Renal cortical epithelial cell (primary cell): ENCODE results near the gene TMEM132D. TPM values are rescaled to one million over a fixed set of nuclear protein-coding genes. Genes with fewer than 3 reads are reported as not detected.

ENCODE experiments used
- DNase-seq: peaks from one replicate; pipeline ENCODE4 v3.0.0-alpha.2; 2011; ENCODE audit warnings: low read depth
- total RNA-seq: library from RNA; depleted of rRNA; stranded (reverse); fragments of >200 nt; gene quantifications from 2 replicates; pipeline ENCODE4 v1.2.3, GENCODE V29; 2014

TMEM132D gene
- total RNA-seq, 1 donor from 2014 or later = 0.05 TPM

DNA sequence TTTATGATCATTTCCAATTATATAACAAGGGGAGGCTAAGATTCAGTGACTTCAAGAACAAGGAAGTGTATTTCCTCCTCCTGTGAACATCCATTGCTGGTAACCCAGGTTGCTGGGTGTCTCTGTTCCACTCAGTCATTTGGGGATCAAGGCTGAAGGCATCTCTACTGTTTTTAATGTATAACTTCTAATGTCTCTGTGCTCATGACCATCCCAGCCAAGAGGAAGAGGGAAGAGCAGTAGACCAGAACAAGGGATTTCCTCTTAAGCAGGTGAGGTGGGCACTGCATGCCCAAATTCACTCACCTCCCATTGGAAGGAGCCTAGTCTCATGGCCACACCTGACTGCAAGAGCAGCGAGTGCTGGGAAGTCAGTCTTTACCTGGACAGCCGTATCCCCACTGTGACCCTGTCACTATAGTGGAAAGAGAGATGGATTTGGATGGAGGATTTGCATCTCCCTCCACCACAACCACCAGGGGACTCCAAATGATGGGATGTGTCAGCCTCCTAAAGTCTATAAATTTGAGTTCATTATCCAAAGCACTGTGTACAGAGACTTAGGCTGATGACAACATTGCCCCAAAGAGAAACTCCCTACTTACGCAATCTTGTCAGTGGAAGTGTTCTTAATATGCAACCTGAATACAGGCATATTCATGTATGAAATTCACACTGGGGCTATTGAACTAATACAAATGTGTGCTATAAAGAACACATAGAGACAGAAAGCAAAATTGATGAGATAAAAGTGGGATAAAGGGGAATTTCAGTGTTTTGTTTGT lies 368.7 kb downstream of the TMEM132D start:
- DNase-seq = no peak

DNA sequence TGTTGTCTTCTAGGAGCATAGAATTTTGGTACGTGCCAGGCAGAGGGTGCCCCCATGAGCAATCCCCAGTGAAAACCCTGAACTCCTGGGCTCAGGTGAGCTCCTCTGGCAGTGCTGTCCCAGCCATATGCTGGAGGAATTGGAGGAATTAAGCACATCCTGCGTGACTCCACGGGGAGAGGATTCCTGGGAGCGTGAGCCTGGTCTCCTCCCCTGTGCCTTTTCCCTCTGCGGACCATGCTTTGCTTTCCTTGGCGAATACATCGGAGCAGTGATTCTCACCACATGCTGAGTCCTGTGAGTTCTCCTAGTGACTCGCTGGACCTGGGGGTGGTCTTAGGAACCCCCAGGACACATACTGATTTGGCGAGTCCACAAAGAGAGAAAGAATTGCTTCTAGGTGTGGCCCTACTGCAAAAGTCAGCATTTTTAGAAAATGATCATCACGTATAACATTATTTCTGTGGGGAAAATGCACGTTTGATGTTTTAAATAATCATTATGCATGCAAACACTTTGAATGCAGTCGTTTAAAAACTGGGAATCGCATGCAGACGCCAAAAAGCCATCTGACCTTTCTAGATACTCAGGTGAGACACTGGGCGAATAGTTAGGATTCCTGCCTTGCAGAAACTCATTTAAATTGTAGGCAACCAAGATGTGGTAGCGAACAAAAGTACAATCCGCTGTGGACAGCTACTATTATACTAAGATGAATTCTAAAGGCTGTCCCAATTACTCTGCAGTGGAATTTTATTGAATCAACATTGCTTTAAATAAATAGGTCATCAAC lies 370.9 kb downstream of the TMEM132D start:
- DNase-seq = no peak

DNA sequence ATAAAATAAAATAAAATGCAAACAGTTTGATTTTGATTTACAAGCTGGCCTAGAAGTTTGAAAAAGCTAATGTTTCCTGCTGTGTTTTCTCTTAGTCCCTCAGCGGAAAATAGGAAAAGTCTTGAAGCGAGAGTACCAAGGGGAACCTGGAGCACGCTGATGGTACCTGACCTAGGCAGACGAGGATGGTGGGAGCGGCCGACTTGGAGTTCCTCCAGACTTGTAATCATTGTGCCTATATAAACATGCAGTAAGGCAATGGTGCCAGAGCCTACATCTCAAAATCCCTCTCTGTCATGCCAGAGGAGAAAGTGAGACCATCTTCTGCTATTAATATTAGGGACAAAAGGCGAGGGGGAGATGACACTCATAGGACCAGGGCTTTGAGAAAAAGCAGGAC lies 371.7 kb downstream of the TMEM132D start:
- no peak for DNase-seq

DNA sequence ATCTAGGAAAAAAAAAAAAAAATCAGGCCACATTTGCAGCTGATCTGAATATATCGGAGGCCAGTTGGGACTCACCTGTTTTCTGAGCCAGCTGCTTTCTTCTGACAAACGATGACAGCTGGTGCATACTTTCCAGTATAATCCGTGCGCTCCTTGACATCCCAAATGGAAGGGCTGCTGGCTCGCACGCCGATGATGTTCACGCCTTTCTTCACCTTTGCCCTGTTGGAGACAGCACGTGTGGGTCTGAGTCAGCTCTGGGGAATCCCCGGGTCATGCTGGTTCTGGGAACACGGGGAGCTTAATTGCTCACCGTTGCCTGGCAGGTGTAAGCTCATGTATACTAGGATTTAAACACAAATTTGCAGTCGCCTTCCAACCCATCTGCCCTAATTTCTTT lies 372.8 kb downstream of the TMEM132D start:
- DNase-seq = no peak

DNA sequence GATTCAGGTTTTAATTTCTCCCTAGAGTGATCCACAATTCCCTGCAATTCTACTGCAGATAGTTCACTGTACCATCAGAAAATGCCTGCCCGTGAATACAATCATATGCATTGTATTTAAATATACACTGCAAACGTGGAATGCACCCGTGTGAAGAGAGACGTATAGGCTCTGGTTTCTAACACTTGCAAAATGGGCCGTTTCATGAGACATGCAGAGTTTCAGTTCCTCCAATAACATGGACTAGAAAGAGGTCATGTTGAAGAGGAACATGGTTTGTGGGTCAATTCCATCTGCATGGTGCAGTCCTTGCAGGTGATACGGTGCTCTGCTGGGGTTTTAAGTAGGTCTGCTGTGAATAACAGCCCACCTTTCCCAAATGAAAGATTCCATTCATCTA lies 373.3 kb downstream of the TMEM132D start:
- no peak for DNase-seq

DNA sequence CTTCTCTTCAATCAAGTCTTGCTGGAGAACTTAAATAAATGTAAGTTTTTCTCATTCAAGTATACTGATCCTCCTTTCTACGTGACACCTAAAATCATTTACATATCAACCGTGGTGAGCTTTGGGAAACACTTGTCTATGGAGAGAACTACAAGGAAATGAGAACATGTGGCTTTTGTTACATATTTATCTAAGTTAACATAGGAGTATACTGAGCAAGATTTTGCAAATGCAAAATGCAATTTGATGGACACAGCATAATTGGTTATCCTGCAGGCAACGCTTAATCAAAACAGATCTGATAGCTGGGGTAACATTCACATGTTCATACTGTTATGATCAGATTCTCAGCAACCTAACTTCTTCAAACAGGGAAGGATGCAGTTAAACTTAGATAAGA lies 376.3 kb downstream of the TMEM132D start:
- DNase-seq = no peak

DNA sequence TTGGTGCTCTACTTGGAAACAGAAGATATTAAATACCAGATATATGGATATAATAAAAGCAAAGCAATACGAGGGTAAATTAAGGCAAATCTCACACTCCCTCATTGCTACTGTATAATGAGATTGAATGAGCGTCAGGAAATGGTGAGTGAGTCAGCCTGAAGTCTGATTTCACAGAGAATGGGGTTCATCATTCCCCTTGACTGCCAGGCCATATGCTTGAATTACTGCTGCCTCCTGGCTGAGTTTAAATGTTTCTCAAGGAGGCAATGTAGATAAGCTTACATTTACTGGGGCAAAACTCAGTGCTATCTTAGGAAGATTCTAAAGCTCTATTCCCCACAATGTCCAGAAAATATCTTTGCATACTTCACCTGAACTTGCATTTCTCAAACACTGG lies 380.2 kb downstream of the TMEM132D start:
- no peak for DNase-seq

DNA sequence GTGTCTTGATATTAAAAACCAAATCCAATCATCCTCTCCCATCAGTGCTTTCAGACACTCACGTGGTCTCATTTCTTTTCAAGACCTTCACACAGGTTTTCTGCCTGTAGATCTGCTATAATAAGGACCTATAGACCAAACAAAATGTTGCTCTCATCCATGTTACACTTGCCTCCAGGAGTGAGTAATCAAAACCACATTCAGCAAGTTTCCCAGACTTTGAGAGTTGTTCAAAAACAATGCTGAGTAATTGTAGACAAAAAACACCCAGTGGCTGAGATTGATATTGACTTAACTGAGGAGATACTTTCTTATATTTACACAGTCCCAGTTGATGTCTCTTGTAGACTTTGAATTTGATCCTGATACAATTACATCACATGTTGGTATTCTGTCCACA lies 383.1 kb downstream of the TMEM132D start:
- no peak for DNase-seq

DNA sequence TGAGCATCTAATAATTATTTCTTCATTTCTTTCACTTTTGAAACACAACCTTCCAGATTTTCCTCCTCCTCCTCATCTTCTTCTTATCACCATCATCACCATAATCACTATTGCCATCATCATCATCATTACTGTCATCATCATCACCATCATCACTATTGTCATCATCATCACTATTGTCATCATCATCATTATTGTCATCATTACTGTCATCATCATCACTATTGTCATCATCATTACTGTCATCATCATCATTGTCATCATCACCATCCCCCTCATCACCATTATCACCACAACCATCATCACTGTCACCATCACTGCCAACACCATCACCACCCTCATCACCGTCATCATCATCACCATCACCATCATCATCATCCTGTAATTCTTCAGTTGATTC lies 400.0 kb downstream of the TMEM132D start:
- no peak for DNase-seq

DNA sequence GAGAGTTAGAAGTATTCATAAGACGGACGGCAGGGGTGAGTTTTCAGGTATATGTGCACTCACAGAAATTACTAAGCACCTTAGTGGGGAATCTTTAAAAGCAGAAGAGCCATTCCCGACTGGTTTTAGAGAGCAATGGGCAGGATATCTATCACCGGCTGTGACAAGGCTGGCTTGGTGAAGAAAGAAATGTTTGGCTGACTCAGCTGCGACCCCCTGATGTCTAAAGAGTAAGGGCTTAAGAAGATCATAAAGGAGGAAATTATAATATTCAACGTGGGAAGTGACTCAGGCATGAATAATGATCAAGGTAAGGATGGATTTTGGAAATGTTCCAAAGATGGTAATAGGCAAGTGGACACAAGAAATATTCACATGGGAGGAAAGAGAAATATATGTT lies 407.6 kb downstream of the TMEM132D start:
- DNase-seq = no peak

DNA sequence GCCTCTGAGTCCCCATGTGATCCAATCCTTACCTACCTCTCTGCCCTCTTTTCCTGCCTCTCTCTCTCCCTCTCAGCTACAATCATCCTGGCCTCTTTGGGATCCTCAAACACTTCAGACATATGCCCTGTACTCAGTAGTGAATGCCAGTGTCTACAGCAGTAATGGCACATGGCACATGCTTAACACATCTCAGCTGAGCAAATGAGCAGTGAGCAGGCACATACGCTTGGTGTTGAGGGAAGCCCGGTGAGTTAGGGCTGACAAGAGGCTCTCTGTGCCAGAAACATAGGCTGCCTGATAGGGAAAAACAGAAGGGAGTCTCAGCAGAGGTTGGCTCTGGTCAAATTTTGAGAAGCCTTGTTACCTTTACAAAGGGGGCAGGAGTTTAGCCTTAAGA lies 409.1 kb downstream of the TMEM132D start:
- DNase-seq = no peak

DNA sequence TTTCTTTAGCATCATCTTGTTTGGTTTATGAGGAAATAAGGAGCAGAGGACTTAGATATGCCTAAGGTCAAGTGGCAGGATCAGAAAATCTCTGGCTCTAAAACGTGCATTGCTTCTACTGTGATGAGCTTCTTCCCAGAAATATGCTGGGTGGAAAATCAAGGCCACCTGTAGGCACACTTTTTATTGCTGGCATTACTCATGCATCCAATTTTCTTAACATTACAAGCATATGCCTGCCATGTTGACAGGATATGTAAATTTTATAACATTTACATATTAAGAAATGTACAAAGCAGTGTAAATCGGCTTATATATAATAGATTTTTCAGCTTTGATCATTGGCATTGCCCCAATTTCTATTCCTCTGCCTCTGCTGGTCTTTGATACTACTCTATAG lies 409.6 kb downstream of the TMEM132D start:
- no peak for DNase-seq

DNA sequence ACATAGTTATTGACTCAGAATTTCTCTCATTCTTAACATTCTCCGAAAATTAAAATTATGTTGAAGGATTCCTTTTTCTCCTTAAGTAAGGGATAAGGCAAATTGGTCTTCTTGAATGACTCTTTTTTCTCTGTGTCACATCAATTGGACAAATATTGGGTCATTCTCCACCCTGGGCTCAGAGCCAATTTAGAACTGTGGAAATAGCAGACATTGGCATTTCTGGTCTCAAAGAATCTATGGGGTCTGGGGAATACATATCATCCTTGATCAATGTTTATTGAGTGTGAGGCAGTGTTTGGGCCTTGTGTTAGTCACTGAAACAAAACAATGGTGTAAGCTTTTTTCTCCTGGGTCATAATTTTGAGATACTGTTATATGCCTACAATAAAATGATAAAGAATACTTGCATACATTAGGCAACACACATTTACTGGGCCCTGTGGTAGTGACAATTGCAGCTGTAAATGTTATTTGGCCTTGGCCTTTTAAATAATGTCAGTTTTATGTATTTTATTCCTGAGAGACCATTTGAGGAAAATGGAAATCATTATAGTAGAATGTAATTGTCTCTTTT lies 414.6 kb downstream of the TMEM132D start:
- DNase-seq = no peak

DNA sequence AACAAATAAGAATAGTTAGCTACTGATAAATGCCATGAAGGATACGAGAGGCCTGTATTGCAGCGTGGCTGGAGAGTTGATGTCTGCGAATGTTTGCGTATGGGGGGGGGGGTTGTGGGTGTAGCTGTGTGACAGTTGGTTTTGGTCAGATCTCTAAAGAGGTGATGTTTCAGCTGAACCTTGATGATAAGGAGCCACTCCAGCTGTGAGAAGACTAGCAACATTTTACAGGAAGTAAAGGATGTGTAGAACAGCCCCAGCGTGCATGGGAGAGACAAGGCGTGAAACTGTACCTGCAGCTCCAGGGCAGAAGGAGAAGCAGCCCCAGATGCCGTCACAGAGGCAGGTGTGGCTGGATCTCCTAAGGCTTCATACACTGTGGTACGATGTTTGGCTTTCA lies 416.9 kb downstream of the TMEM132D start:
- DNase-seq = no peak

DNA sequence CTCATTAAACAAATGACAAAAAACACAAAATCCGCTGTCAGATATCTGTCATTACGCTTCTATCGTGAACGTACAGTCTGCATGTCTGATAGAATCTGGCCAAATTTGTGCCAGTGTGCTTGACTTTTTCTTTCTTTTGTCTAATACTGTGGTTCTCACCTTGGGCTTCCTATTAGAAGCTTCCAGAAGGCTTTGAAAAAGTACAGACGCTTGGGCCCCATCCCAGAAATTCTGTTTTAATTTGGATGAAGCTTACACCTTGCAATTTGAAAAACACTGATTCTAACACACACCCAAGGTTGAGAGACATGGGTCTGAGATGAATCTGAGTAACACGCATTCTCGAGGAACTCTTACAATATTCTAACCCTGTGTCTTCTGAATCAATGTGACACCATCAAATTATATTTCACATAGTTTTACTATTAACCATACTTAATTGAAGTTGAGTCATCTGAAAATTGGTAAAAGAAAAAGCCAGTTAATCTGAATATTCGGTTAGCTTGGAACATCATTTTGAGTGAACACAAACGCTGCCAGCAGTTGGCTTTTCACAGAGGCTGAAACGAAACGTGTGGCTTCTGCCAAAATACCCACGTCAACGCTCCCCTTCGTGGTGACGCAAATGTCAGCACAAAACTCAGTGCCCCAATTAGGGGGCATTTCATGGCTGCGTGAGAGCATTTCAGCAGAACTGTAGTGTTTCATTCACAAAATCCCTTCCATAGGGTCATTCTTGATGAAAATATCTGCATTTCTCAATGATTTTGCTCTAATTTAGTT lies 420.5 kb downstream of the TMEM132D start:
- no peak for DNase-seq

DNA sequence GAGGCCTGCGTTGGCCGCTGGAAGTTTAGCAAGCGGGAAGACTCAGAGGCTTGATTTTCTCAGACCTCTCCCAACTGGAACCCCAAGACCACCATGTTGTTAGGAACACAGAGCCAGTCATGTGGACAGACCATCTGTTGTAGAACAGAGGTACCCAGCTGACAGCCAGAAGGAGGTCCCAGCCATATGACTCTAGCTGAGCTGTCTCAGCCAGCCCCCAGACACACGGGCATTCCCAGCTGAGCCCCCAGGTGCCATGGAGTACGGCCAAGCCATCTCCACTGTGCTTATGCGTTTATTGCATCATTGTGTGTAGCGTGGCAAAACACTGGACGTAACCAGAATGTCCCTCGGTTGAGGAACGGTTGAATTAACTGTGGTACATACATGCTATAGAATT lies 421.9 kb downstream of the TMEM132D start:
- DNase-seq = no peak

DNA sequence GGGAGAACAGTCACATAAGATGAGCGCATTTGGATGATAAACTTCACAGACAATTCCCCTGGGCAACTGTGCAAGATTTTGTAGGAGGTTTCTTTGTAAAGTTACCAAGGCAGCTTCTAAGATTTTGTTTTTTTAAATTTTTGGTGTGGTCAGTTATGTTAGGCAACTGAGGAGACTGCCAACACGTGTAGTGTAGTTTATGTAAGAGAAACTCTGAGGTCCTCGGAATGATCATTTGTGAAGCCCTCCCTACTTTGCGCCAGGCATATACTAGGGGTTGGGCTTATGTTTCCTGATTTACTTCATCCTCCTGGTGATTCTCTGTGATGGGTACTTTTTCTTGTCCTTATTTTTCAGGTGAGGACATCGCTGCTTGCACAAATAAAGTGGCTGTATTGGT lies 433.6 kb downstream of the TMEM132D start:
- DNase-seq = no peak

DNA sequence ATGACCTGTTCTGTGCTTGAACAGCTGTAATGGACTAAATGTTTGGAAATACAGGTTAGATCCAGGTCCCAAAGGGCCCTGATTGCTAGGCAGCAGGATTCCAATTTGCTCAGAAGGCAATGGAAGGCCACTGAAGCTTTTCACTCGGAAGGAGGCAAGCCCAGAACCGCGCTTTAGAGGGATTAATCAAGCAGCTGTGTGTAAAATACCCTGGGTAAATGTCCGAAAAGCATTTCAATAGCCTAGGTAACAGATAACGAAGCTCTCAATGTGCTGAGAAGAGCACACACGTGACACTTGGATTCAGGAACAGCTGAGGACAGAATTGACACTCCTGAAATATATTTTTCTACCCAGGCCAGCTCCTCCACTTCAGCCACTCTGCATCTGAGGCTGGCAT lies 436.1 kb downstream of the TMEM132D start:
- DNase-seq = no peak

DNA sequence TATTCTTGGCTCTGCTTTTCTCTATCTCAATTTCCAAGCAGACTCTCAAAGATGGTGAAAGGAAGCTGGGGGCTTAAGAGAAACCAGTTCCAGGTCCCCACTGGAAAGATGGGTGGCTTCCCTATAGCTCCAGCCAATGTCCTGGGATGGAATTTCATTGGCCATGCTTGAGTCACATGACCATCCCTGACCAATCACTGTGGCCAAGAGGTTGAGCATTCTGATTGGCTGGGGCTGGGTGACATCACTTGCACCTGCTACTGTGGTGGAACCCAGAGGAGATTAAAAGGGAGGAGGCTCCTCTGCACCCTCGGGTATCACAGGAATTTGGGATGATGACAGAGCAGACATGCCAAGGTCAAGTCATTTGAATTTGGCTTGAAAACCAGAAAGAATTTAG lies 436.5 kb downstream of the TMEM132D start:
- DNase-seq = no peak

DNA sequence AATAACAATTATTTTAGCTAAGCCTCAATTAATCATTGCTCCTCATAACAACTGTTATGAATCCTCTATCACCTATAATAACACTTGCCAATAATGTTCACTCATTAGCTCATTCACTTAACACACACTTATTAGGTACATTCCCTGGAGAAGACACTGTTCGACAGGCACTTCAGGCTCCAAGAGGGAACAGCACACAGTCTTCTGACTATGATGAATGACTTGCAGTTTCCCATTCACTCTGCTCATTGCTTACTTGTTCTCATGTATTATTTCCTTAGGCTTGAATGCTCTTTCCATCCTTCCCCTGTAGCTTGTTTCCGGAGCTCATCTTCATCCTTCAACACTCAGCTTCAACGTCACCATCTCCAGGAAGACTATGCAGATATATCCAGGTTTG lies 437.3 kb downstream of the TMEM132D start:
- no peak for DNase-seq

DNA sequence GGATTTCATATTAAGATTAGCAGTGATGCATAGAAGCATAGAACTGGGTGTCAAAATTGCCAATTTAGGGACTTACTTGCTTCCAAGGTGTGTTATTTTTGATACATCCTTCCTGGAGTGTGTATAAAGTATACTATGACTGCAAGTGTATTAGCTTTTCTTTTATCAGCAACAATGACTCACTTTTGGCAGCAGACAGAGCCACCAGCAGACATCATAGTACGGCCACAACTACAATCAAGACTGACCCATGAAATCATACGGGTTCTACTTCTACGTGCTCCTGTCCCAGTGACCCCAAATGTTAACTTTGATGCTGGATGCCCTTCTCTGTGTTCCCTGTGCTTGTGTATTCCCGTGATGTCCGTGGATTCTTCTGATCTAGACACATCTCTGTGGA lies 443.9 kb downstream of the TMEM132D start:
- DNase-seq = no peak

DNA sequence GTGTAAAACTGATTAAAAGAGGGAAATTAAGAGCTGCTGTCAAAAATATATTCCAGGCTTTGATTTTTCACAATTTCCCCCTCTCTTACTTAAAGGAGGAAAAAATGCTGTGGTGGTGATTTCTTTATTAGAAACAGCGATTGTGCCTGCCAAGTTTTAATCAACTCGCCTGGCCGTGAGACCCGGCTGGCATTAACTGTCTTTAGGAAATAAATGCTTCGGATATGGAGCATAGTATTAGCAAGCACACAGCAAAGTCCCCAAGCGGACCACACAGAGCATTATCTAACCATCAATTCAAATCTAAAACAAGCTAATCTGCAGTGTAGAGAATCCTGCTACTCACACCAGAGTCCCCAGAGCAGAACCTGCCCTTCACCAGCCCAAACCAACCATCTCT lies 457.1 kb downstream of the TMEM132D start:
- DNase-seq = no peak
